Pancreas (tissue), 10 donors: ENCODE measurements around the gene KRT16. TPM values are rescaled to one million over a fixed set of nuclear protein-coding genes. Genes with fewer than 3 reads are reported as not detected.

Source experiments
- ATAC-seq, 4 donors: fragments of 200-7000 bp; cut with Tn5 transposase; one replicate each; pipeline versions ENCODE4 v1.8.0 to v1.9.1; 2020; ENCODE audit warnings: mild to moderate bottlenecking in 4 of 4, moderate library complexity in 4 of 4
- DNase-seq, 6 donors: peaks; one replicate each; pipeline ENCODE4 v3.0.0-alpha.2; 2020
- FAIRE-seq: peaks from 2 replicates; lab custom pipeline; 2012; peaks lifted over from hg19 to GRCh38; lab: Jason Lieb, UNC
- H3K27ac ChIP-seq, 4 donors: fragments of 200-600 bp; sonication (generic); 1 replicate in 3 of 4; 2 replicates in 1 of 4; pipeline versions ENCODE4 v1.5.0 to v1.8.0; 2020
- H3K27me3 ChIP-seq, 4 donors: fragments of 200-600 bp; one replicate each; pipeline ENCODE4 v1.8.0; 2021
- H3K36me3 ChIP-seq, 3 donors: fragments of 200-600 bp; sonication (generic) in 1 of 3; one replicate each; pipeline versions ENCODE4 v1.5.0 to v1.8.0; 2020 to 2021
- H3K4me1 ChIP-seq, 3 donors: fragments of 200-600 bp; one replicate each; pipeline ENCODE4 v1.8.0; 2021
- H3K4me3 ChIP-seq, 4 donors: fragments of 200-600 bp; sonication (generic) in 2 of 4; one replicate each; pipeline versions ENCODE4 v1.5.0 to v1.8.0; 2020 to 2021
- H3K9me3 ChIP-seq, 4 donors: fragments of 200-600 bp; one replicate each; pipeline ENCODE4 v1.8.0; 2021
- CTCF ChIP-seq, 4 donors: fragments of 200-600 bp; sonication (generic) in 3 of 4; IDR thresholded peaks; one replicate each; pipeline versions ENCODE4 v1.5.0 to v1.8.0; 2021; ENCODE audit warnings: antibody characterized with exemption in 4 of 4
- WGBS, 2 donors: extraction: QIAGEN DNeasy Blood & Tissue Kit; methylation state at CpG; one replicate each; pipeline ENCODE4 v1.1.7; 2013; 5-methylcytosine and 5-hydroxymethylcytosine counted together
- intact Hi-C, 3 donors: fragments of 100-400 bp; cut with DNase I; formaldehyde crosslinking; loops; one replicate each; pipeline versions ENCODE4 v1.11.1 to v1.14.2; 2022
- polyA plus RNA-seq, 2 donors: library from polyadenylated mRNA; stranded (reverse); fragments of 200-250 nt; gene quantifications; one replicate each; pipeline ENCODE4 v1.2.3, GENCODE V29; 2013
- total RNA-seq, 6 donors: library from RNA; stranded (reverse); fragmentation: NEBNext Ultra II Directional in 4 of 6; extraction: Animal tissue kit (Norgen Biotek cat#: 25700) in 4 of 6; gene quantifications; one replicate each; pipeline versions ENCODE4 v1.2.1 to v1.2.4, GENCODE V29; 2021 to 2023
- donor health status: healthy with polysubstance abuse.
- donor health status: DM: no; HTN: no; CAD: no; lungs with moderate emphysema.
- donor health status: DM: no; HTN: no; CAD: no.
- donor health status: control.
- donor health status: control.
- donor health status: Bipolar disorder and iron deficiency.
- donor health status: DM: yes; HTN: yes; CAD: no.
- donor health status: DM: no; HTN: no; CAD: no.
- donor health status: DM: no; HTN: no; CAD: no.
- donor health status: DM: yes; HTN: yes; CAD: no.

Gene KRT16
- total and polyA plus RNA-seq, 8 donors, result 0.05 to 0.61 (median 0.24) TPM; not detected in 4

GRCh38 chr17:41638941-41639340, 26.4 kb upstream of the KRT16 start:
- H3K27me3 ChIP-seq, result no peaks in the 10 kb centered on the region
- no peak for TF ChIP-seq CTCF (IDR thresholded peaks at IDR 0.05)
- intact Hi-C loops, result no loop called here
- no peak for FAIRE-seq
- H3K36me3 ChIP-seq, result no peaks in the 10 kb centered on the region
- DNase-seq, result no peak
- H3K4me1 ChIP-seq, result peaks cover 4 to 6% (median 5%) of the 10 kb centered on the region in 3 donors
- H3K4me3 ChIP-seq, result no peak overlapping the region
- peak in 1 of 4 donors; percentile 16 for ATAC-seq
- H3K9me3 ChIP-seq, result no peaks in the 10 kb centered on the region
- H3K27ac ChIP-seq, result no peak overlapping the region
- WGBS, 2 donors, result 83 to 86% methylated on average over 6 of the region's 6 CpGs

GRCh38 chr17:41638194-41638593, 25.6 kb upstream of the KRT16 start:
- no peaks in the 10 kb centered on the region for H3K27me3 ChIP-seq
- no peak for TF ChIP-seq CTCF (IDR thresholded peaks at IDR 0.05)
- H3K9me3 ChIP-seq, result no peaks in the 10 kb centered on the region
- no peak overlapping the region for H3K4me3 ChIP-seq
- intact Hi-C loops, result no loop called here
- WGBS, 2 donors, result 75 to 77% methylated on average over 5 of the region's 5 CpGs
- FAIRE-seq (no peak), ATAC-seq (no peak), DNase-seq (no peak)
- H3K36me3 ChIP-seq, result no peaks in the 10 kb centered on the region
- H3K27ac ChIP-seq, result no peak overlapping the region
- H3K4me1 ChIP-seq, result peaks cover 4 to 6% (median 5%) of the 10 kb centered on the region in 3 donors

GRCh38 chr17:41636652-41637051, 24.1 kb upstream of the KRT16 start:
- H3K27ac ChIP-seq, result no peak overlapping the region

GRCh38 chr17:41635121-41636097, 22.8 kb upstream of the KRT16 start:
- intact Hi-C loops, result no loop called here
- peak in 3 of 6 donors; percentile 35 to 70 (median 65) for DNase-seq

More at GRCh38 chr17:41636652-41637051, 24.1 kb upstream of the KRT16 start:
- TF ChIP-seq CTCF (IDR thresholded peaks at IDR 0.05), result no peak
- FAIRE-seq (no peak), DNase-seq (no peak), ATAC-seq (no peak)
- H3K36me3 ChIP-seq, result no peaks in the 10 kb centered on the region
- peaks cover 4 to 6% (median 5%) of the 10 kb centered on the region in 3 donors for H3K4me1 ChIP-seq
- intact Hi-C loops, result no loop called here
- WGBS, 2 donors, result 91% methylated on average over 9 of the region's 9 CpGs
- no peaks in the 10 kb centered on the region for H3K9me3 ChIP-seq
- no peak overlapping the region for H3K4me3 ChIP-seq
- no peaks in the 10 kb centered on the region for H3K27me3 ChIP-seq

More at GRCh38 chr17:41635121-41636097, 22.8 kb upstream of the KRT16 start:
- ATAC-seq (peak in 3 of 4 donors; percentile 56 to 77 (median 72)), FAIRE-seq (no peak)
- Histone ChIP-seq H3K9me3 (no peaks in the 10 kb centered on the region), H3K4me3 (no peak overlapping the region), H3K4me1 (peaks cover 4 to 6% (median 5%) of the 10 kb centered on the region in 3 donors), H3K36me3 (no peaks in the 10 kb centered on the region), H3K27me3 (no peaks in the 10 kb centered on the region), H3K27ac (no peak overlapping the region)
- 27% methylated on average over 28 of the region's 28 CpGs for WGBS, 2 donors
- TF ChIP-seq CTCF (IDR thresholded peaks at IDR 0.05), result no peak
